ENCODE measurements around the gene CORO2A.

Gene CORO2A

DNA sequence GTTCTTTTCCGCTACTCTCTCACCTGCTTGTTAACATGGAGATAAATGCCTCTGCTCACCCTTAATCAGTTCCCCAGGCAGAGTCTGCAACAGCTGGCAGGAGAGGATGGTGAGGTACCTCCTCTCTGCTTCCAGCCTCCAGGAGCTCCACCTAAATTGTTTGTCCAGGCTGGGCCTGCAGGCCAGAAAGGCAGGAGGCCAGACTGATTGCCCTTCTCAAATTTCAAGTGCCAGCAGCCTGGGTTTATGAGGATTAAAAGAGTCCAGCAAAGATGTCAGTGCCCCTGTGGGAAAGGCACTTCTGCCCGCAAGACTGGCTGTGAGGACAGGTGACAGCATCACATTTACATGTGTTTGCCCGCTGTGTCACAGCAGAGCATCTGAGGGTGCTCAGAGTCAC is 19.8 kb downstream of the CORO2A start:
- no peak for TF ChIP-seq EZH2phosphoT487 (IDR thresholded peaks at IDR 0.05; ENCODE audit: borderline replicate concordance, low read length)
- TF ChIP-seq, protein P1, sequence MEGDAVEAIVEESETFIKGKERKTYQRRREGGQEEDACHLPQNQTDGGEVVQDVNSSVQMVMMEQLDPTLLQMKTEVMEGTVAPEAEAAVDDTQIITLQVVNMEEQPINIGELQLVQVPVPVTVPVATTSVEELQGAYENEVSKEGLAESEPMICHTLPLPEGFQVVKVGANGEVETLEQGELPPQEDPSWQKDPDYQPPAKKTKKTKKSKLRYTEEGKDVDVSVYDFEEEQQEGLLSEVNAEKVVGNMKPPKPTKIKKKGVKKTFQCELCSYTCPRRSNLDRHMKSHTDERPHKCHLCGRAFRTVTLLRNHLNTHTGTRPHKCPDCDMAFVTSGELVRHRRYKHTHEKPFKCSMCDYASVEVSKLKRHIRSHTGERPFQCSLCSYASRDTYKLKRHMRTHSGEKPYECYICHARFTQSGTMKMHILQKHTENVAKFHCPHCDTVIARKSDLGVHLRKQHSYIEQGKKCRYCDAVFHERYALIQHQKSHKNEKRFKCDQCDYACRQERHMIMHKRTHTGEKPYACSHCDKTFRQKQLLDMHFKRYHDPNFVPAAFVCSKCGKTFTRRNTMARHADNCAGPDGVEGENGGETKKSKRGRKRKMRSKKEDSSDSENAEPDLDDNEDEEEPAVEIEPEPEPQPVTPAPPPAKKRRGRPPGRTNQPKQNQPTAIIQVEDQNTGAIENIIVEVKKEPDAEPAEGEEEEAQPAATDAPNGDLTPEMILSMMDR (IDR thresholded peaks at IDR 0.05; ENCODE audit: low read depth, low read length, poor library complexity, severe bottlenecking) = no peak
- Histone ChIP-seq H3K27ac (ENCODE audit: low read depth, low read length) (no peak overlapping the region), H3K4me3 (ENCODE audit: low read length) (no peak overlapping the region), H3K36me3 (ENCODE audit: control insufficient read depth, low read length) (no peaks in the 10 kb centered on the region), H4K20me1 (ENCODE audit: control insufficient read depth, insufficient read depth, low read depth, low read length) (no peaks in the 10 kb centered on the region), H3K9me3 (ENCODE audit: control insufficient read depth, insufficient read depth, low read length) (no peaks in the 10 kb centered on the region), H3K9me2 (replicated peaks; ENCODE audit: control insufficient read depth, low read length) (no peaks in the 10 kb centered on the region), H3K4me1 (ENCODE audit: control insufficient read depth, low read length) (peaks cover 12% of the 10 kb centered on the region), H3K79me2 (ENCODE audit: control insufficient read depth, low read length) (no peaks in the 10 kb centered on the region), H3K4me2 (ENCODE audit: low read length) (no peak overlapping the region), H3F3A (ENCODE audit: control insufficient read depth, insufficient read depth) (no peaks in the 10 kb centered on the region), H3K27me3 (ENCODE audit: control insufficient read depth, low read length) (peaks cover 3% of the 10 kb centered on the region; the same call in 1 of the 2 replicates)

DNA sequence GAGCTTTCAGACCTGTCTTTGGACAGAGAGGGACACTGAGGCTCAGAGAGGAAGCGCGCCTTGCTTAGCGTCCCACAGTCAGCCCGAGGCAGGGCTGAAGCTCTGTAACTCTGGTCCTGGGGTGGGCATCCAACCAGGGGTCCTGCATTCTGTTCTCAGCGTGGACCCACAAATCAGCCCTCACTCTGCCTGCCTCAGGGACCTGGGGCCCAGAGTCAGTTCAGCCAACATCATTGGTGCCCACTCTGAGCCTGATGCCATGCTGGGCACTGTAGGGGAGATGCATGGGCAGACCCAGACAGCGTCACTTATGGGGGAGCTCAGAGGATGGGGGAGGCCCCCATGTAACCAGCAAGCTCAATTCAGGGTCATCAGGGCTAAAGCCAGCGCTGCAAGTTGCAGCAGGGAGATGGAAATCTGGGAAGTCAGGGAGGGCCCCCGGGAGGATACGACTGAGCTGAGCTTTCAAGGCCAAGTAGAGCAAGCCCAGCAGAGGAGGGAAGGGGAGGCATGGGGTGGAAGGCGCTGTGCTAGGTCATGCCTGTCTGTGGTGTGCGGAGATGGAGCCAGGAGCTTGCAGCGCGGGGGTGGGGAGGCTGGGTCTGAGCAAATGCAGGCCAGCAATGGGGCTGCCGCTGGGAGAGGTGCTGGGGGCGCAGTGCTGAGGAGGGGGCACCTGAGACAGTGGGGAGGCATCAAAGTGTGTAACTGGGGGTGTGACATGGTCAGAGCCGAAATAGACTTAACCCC is 21.1 kb downstream of the CORO2A start:
- Histone ChIP-seq H3K27me3 (ENCODE audit: control insufficient read depth, low read length) (peaks cover 3% of the 10 kb centered on the region; the same call in 1 of the 2 replicates), H4K20me1 (ENCODE audit: control insufficient read depth, insufficient read depth, low read depth, low read length) (no peaks in the 10 kb centered on the region), H3K4me1 (ENCODE audit: control insufficient read depth, low read length) (peaks cover 12% of the 10 kb centered on the region), H3K9me2 (replicated peaks; ENCODE audit: control insufficient read depth, low read length) (no peaks in the 10 kb centered on the region), H3K27ac (ENCODE audit: low read depth, low read length) (no peak overlapping the region), H3K36me3 (ENCODE audit: control insufficient read depth, low read length) (no peaks in the 10 kb centered on the region), H3K4me3 (ENCODE audit: low read length) (no peak overlapping the region), H3F3A (ENCODE audit: control insufficient read depth, insufficient read depth) (no peaks in the 10 kb centered on the region), H3K79me2 (ENCODE audit: control insufficient read depth, low read length) (no peaks in the 10 kb centered on the region), H3K4me2 (ENCODE audit: low read length) (no peak overlapping the region), H3K9me3 (ENCODE audit: control insufficient read depth, insufficient read depth, low read length) (no peaks in the 10 kb centered on the region)
- TF ChIP-seq EZH2phosphoT487 (IDR thresholded peaks at IDR 0.05; ENCODE audit: borderline replicate concordance, low read length) = no peak
- TF ChIP-seq, protein P1 (IDR thresholded peaks at IDR 0.05; ENCODE audit: low read depth, low read length, poor library complexity, severe bottlenecking) = no peak

DNA sequence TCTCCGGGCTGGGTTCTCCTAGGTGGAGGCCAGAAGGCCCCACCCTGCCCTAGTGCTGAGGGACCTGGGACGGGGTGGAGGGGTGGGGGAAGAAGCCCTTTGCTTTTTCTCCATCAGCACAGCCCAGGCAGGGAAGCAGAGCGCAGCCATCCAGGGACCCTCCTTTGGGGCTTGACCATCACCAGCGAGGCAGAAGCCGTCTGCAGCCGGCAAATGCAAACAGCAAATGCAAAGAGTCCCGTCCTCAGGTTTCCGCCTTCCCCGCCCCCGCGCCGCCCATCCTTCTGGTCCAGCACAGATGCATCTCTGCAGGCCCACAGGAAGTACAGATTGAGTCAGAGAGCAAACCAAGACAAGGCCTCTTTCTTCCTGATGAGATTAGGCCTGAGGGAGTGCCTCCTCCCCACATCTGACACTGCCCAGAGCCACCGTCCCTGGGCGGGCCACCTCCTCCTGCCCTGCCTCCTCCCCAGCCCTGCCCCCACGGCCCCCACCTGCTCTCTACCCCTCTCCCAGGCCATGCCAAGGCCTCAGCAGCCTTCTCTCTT is 23.4 kb downstream of the CORO2A start:
- Histone ChIP-seq H3K9me3 (ENCODE audit: control insufficient read depth, insufficient read depth, low read length) (no peaks in the 10 kb centered on the region), H3K27me3 (ENCODE audit: control insufficient read depth, low read length) (peaks cover 3% of the 10 kb centered on the region; the same call in 1 of the 2 replicates), H3K4me1 (ENCODE audit: control insufficient read depth, low read length) (peaks cover 12% of the 10 kb centered on the region), H4K20me1 (ENCODE audit: control insufficient read depth, insufficient read depth, low read depth, low read length) (no peaks in the 10 kb centered on the region), H3K4me2 (ENCODE audit: low read length) (peak overlapping the region; percentile 20; the same call in 1 of the 2 replicates), H3K9me2 (replicated peaks; ENCODE audit: control insufficient read depth, low read length) (no peaks in the 10 kb centered on the region), H3F3A (ENCODE audit: control insufficient read depth, insufficient read depth) (no peaks in the 10 kb centered on the region), H3K79me2 (ENCODE audit: control insufficient read depth, low read length) (no peaks in the 10 kb centered on the region), H3K4me3 (ENCODE audit: low read length) (no peak overlapping the region), H3K36me3 (ENCODE audit: control insufficient read depth, low read length) (no peaks in the 10 kb centered on the region), H3K27ac (ENCODE audit: low read depth, low read length) (no peak overlapping the region)
- TF ChIP-seq EZH2phosphoT487 (IDR thresholded peaks at IDR 0.05; ENCODE audit: borderline replicate concordance, low read length) = no peak
- TF ChIP-seq, protein P1 (IDR thresholded peaks at IDR 0.05; ENCODE audit: low read depth, low read length, poor library complexity, severe bottlenecking) = no peak
